KMS-11 (cell line): ENCODE measurements around the gene BLOC1S3.
"Not testable (repeated sequence)": the region's sequence is repeated elsewhere in the genome, so short reads cannot be mapped to it uniquely, and the experiment has no call there.

Experiments used
- H2AFZ ChIP-seq: fragments of 200-600 bp; sonication (generic); 2 replicates; pipeline ENCODE4 v1.6.1; 2016; ENCODE audit warnings: antibody characterized with exemption, mixed run types, low read depth
- H3K27ac ChIP-seq: fragments of 200-600 bp; sonication (generic); 2 replicates; pipeline ENCODE4 v1.6.1; 2016; ENCODE audit warnings: mild to moderate bottlenecking, mixed run types
- H3K27me3 ChIP-seq: fragments of 200-600 bp; sonication (generic); 2 replicates; pipeline ENCODE4 v1.6.1; 2017; ENCODE audit warnings: mild to moderate bottlenecking, low read depth, mixed run types, moderate library complexity; ENCODE audit not compliant: insufficient read depth
- H3K36me3 ChIP-seq: fragments of 200-600 bp; sonication (generic); 2 replicates; pipeline ENCODE4 v1.6.1; 2017; ENCODE audit warnings: mild to moderate bottlenecking, mixed run types; ENCODE audit not compliant: insufficient read depth
- H3K4me1 ChIP-seq: fragments of 200-600 bp; sonication (generic); 2 replicates; pipeline ENCODE4 v1.6.1; 2016; ENCODE audit warnings: mild to moderate bottlenecking, low read depth, mixed run types; ENCODE audit not compliant: poor library complexity, severe bottlenecking
- H3K4me2 ChIP-seq: fragments of 200-600 bp; sonication (generic); 2 replicates; pipeline ENCODE4 v1.7.0; 2016; ENCODE audit warnings: mild to moderate bottlenecking, mixed run types
- H3K4me3 ChIP-seq: fragments of 200-600 bp; sonication (generic); IDR thresholded peaks from 2 replicates; pipeline ENCODE4 v1.6.1; 2017; ENCODE audit warnings: low read depth, low read length, mixed read lengths; ENCODE audit not compliant: insufficient read depth
- H3K79me2 ChIP-seq: fragments of 200-600 bp; sonication (generic); 2 replicates; pipeline ENCODE4 v1.6.1; 2016; ENCODE audit warnings: low read depth, mixed run types; ENCODE audit not compliant: insufficient read depth
- H3K9ac ChIP-seq: fragments of 200-600 bp; sonication (generic); 2 replicates; pipeline ENCODE4 v1.6.1; 2016; ENCODE audit warnings: mild to moderate bottlenecking, mixed run types
- H4K20me1 ChIP-seq: fragments of 200-600 bp; sonication (generic); 2 replicates; pipeline ENCODE4 v1.6.1; 2016; ENCODE audit warnings: mild to moderate bottlenecking, mixed run types; ENCODE audit not compliant: insufficient read depth
- CTCF ChIP-seq: fragments of 200-600 bp; sonication (generic); conservative IDR thresholded peaks from 2 replicates; pipeline ENCODE4 v1.6.1; 2017; ENCODE audit warnings: low read depth, mild to moderate bottlenecking, antibody characterized with exemption, low read length, moderate library complexity, mixed read lengths

Gene BLOC1S3

GRCh38 chr19:45218911-45219743 lies 40.5 kb downstream of the BLOC1S3 start:
- Histone ChIP-seq H2AFZ (no peak overlapping the region), H3K4me2 (no peak overlapping the region), H3K79me2 (no peaks in the 10 kb centered on the region), H3K4me1 (no peaks in the 10 kb centered on the region), H3K9ac (no peak overlapping the region), H3K27ac (no peak overlapping the region), H3K27me3 (peaks cover 14% of the 10 kb centered on the region; the same call in 1 of the 2 replicates), H3K4me3 (no peak overlapping the region), H3K36me3 (no peaks in the 10 kb centered on the region), H4K20me1 (no peaks in the 10 kb centered on the region)
- no peak for TF ChIP-seq CTCF

GRCh38 chr19:45222724-45223123 lies 44.1 kb downstream of the BLOC1S3 start:
- H3K4me3 ChIP-seq = no peak overlapping the region
- H3K9ac ChIP-seq = no peak overlapping the region
- H3K36me3 ChIP-seq = no peaks in the 10 kb centered on the region
- H3K4me2 ChIP-seq = no peak overlapping the region
- H3K79me2 ChIP-seq = no peaks in the 10 kb centered on the region
- no peaks in the 10 kb centered on the region for H4K20me1 ChIP-seq
- H3K27me3 ChIP-seq = peaks cover 3% of the 10 kb centered on the region; the same call in 1 of the 2 replicates
- no peak overlapping the region for H2AFZ ChIP-seq
- no peaks in the 10 kb centered on the region for H3K4me1 ChIP-seq
- H3K27ac ChIP-seq = no peak overlapping the region
- no peak for TF ChIP-seq CTCF

GRCh38 chr19:45223879-45224278 lies 45.3 kb downstream of the BLOC1S3 start:
- no peak for TF ChIP-seq CTCF
- Histone ChIP-seq H3K27me3 (peaks cover under 1% of the 10 kb centered on the region; the same call in 1 of the 2 replicates), H3K4me2 (no peak overlapping the region), H3K4me1 (no peaks in the 10 kb centered on the region), H3K27ac (no peak overlapping the region), H2AFZ (no peak overlapping the region), H3K79me2 (no peaks in the 10 kb centered on the region), H3K36me3 (no peaks in the 10 kb centered on the region), H3K4me3 (no peak overlapping the region), H4K20me1 (no peaks in the 10 kb centered on the region), H3K9ac (no peak overlapping the region)

GRCh38 chr19:45224645-45225044 lies 46.1 kb downstream of the BLOC1S3 start:
- TF ChIP-seq CTCF = no peak

GRCh38 chr19:45229056-45229455 lies 50.5 kb downstream of the BLOC1S3 start:
- H3K4me2 ChIP-seq, H3K79me2 ChIP-seq, H2AFZ ChIP-seq, H3K27ac ChIP-seq, H3K36me3 ChIP-seq, H3K9ac ChIP-seq, H3K4me3 ChIP-seq, H3K4me1 ChIP-seq, H3K27me3 ChIP-seq, H4K20me1 ChIP-seq: not testable (repeated sequence)

More at GRCh38 chr19:45224645-45225044, 46.1 kb downstream of the BLOC1S3 start:
- no peak overlapping the region for H3K4me2 ChIP-seq
- no peak overlapping the region for H2AFZ ChIP-seq
- H4K20me1 ChIP-seq = no peaks in the 10 kb centered on the region
- H3K27me3 ChIP-seq = no peaks in the 10 kb centered on the region; the same call in 1 of the 2 replicates
- no peak overlapping the region for H3K9ac ChIP-seq
- no peaks in the 10 kb centered on the region for H3K79me2 ChIP-seq
- no peak overlapping the region for H3K4me3 ChIP-seq
- H3K4me1 ChIP-seq = no peaks in the 10 kb centered on the region
- no peak overlapping the region for H3K27ac ChIP-seq
- no peaks in the 10 kb centered on the region for H3K36me3 ChIP-seq
